ENCODE measurements around the gene TMPRSS2.

Gene TMPRSS2

DNA sequence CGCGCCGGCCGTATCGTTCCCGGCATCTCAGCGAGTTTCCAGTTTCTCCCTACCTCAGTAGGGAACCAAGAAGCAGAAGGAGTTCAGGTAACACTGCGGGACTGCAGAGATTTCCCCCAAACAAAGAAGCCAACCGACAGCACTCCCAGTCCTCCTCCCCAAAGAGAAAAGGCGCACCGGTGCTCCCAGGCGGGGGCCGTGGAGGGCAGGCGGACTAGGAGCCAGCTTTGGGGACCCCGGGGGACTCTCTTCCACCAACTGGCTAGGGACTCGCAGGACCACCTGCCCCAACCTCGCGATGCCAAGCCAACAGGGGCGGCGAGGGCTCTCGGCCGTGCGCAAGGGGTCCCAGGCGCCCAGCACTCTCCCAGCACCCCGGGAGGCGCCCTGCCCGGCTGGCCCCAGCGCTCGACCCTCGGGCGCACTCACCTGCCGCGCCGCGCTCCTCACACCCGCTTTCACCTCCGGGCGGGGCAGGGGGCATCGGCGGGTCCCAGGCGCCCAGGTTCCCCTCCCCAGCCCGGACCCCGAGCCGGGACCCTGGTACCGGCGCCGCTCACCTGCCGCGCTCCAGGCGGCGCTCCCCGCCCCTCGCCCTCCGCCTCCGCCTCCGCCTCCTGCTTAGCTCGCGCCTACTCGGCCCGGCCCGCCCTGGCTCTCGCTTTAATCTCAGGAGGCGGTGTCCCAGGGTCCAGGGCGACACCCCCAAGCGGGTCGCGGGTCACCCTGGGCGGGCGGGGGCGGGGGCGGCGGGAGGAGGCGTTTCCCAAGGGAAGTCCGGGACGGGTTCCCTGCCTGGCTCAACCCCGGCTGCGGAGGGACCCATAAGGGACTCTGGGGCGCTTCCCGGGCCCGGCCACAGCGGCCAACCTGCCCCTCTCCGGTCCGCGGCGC is at the start of gene TMPRSS2:
Gene TMPRSS2, minus strand, starts transcription at position 638 of the 894 bp plus-strand sequence. CDS start 10,025 bp downstream, outside the sequence.
- DNase-seq: no peak

DNA sequence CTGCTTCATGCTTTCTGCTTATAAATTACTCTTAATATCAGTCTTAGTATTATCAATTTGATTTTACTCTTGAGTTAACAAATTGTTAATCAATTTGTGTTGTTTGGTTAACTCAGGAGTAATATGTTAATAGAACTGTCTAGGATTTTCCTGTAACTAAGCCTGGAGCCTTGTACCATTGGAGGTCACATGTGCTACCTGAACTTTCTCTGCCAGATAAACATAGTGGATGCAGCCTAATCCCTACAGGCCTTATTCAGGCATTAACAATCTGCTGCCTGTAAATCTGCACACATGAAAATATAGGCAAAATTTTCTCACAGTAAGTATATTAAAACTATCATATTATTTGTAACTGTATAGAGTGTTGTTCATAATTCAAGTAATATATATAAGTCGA is 47.1 kb upstream of the TMPRSS2 start:
- DNase-seq: no peak

DNA sequence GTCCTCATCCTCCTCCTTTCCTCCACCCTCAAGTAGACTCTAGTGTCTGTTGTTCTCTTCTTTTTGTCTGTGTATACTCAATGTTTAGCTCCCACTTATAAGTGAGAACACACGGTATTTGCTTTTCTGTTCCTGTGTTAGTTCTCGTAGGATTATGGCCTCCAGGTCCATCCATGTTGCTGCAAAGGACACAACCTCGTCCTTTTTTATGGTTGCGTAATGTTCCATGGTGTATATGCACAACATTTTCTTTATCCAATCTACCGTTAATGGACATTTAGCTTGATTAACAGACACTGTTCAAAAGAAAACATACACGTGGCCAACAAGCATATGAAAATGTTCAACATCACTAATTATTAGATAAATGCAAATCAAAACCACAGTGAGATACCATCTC is 44.3 kb upstream of the TMPRSS2 start:
- no peak for DNase-seq

DNA sequence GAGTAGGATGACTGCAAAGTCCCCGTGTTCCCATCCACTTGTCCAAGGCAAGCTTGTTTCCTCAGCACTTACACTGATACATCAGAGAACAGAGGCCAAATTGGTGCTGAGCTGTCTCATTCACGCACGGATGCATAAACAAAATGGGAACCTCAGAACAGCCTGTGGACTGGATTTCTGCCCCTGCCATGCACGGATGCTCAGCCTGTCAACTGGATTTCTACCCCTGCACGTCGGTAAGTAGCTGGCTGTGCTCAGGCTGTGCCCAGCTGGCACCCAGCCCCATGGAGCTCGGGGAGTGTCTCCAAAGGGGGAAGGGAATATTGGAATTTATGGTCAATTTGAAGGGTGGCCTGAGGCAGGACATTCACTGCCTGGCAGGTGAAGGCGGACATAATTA is 40.8 kb upstream of the TMPRSS2 start:
- no peak for DNase-seq

DNA sequence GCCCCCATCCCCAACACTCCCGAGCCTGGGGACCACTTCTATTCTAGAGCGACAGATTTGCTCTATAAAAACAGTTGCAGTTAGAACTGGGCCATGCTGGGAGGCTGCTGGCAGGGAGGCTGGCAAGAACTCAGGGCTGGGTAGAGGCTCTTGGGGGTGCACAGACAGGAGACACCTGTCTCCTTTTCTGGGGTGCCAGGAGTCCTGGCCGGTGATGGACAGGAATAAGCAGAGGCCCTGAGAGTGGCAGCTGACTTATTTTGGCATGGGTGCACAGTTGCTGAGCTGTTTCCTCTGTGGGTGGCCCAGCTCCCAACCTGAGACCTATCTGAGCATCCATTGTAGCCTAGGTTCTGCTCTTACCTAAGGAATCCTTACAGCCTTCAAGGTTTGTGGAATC is 39.2 kb upstream of the TMPRSS2 start:
- DNase-seq: no peak

DNA sequence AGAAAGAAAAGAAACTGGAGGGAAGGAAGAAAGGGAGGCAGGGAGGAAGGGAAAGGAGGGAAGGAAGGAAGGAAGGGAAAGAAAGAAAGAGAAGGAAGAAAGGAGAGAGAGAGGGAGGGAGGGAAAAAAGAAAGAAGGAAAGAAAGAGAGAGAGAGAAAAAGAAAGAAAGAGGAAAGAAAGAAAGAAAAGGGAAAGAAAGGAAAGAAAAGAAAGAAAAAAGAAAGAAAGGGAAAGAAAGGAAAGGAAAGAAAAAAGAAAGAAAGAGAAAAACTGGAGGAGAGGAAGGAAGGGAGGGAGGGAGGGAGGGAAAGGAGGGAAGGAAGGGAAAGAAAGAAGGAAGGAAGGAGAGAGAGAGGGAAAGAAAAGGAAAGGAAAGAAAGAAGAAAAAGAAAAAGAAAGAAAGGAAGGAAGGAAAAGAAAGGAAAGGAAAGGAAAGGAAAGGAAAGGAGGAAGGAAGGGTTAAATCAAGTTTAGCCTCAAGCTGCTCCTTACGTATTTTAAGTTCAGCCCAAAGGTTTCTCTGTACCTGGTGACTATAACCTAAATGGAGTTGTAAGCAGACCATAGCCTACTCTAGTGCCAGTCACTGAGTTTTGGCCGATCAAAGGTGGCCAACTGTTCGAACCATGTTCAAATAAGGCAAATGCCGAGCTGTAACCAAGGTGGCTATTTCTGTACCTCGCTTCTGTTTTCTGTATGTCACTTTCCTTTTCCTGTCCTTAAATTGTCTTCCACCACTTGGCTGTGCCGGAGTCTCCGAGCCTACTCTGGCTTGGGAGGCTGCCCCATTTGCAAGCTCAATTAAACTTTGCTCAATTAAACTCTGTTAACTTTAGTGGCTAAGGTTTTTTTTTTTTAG is 37.8 kb upstream of the TMPRSS2 start:
- DNase-seq: no peak

DNA sequence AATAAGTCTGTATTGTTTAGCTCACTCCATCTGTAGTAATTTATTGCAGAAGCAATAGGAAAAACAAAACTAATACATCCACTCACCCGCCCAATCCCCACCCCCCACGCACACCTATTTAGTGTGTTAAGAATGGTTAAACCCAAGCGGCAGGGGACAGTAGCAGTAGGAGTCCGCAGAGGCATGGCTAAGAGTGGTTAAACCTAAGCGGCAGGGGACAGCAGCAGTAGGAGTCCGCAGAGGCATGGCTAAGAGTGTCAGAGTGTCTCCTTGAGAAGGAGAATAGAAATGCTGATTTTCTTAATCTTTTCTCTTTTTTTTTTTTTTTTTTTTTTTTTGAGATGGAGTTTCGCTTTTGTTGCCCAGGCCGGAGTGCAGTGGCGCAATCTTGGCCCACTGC is 34.8 kb upstream of the TMPRSS2 start:
- DNase-seq: no peak

DNA sequence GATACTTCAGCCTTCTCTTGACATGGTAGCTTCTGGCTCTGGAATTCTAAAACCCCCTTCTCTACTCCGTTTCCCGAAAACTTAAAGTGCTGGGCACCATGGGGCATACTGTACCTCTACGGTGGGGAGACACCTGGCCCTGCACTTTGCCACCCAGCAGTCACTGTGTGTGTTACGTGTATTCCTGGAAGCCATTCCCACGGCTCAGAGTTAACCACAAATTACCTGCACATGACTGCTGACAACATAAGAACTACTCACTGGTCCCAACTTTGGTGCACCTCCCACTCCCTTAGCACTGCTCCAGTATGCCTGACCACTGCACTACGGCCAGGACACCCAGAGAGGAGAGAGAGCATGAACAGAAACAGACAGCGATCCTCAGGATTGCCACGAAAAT is 29.4 kb upstream of the TMPRSS2 start:
- DNase-seq: no peak

DNA sequence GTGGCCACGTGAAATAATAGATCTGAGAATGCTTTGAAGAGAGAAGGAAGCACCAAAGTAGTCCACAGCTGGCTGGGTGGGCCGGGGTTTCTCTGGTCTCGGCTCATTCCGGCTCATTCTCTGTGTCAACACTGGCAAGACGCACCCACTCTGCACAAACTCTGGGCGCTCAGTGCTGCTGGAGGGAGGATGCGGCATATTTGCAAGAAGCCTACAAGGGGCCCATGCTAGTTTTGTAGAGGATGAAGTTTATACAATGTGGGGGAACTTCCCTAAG is 28.8 kb upstream of the TMPRSS2 start:
- no peak for DNase-seq

DNA sequence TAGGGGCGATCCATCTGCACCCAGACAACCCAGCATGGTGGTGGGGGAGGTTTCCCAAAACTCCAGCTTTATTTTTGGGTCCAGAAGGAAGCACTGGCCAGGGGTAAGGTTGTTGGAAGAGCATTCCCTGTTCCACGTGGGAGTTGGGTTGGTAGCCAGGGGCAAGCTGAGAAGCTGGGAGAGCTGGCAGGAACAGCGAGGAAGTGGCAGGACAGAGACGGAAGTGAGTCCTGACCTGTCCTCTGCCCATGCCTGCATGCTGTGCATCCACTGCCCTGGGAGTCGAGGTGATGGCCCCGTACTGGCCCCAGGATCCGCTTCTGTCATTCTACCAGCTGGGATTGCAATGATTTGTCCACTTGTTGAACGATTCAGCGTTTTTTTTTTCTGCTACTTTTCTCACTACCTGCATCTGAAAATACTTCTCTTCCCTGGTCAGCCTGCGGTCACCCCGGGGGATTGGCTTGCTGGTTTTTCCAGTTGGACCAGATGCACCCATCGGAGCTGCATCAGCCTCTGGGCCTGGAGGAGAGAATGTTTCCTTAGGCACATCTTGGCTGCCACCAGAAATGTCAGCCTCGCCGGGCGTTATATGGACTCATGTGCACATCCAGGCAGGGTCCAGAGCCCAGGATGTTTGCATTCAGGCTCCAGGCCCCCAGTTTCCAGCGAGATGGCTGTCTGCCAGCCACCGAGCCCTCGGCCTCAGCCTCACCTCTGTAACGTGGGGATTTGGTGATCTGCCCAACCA is 28.3 kb upstream of the TMPRSS2 start:
- DNase-seq: no peak

DNA sequence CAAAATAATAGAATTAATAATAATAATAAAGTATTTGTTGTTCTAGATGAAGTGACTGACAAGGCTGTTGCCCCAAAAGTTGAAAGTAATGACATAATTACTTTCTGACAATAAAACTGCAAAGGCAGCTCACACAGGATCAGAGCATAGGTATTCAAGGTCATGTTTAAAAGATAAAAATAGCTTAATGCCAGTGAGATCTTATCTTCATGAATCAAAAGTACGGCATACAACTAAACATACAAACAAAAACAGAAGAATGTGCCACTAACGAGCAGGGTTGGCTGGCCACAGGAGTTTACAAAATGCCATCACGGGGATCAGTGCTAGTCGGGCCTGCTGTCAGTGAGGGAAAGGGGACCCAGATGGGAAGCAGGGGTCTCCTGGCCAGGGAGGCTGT is 22.4 kb upstream of the TMPRSS2 start:
- no peak for DNase-seq

DNA sequence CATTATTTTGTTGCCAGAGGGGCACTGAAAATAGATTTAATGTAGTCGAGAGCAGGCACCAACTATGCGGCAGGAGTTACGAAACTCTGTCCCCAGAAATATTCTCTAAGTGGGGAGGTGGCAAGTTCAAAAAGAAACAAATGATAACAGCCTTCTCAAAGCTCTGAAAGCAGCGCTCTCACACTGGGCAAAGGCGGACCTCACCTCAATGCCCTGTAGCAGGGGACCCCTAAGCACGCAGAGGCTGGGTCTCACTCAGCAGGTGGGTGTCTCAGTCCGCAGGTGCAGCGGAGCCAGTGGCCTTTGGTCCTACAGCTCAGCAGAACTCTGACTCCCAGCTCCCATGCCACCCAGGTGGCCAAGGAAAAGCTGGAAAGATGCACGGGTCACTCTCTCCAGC is 21.8 kb upstream of the TMPRSS2 start:
- no peak for DNase-seq

DNA sequence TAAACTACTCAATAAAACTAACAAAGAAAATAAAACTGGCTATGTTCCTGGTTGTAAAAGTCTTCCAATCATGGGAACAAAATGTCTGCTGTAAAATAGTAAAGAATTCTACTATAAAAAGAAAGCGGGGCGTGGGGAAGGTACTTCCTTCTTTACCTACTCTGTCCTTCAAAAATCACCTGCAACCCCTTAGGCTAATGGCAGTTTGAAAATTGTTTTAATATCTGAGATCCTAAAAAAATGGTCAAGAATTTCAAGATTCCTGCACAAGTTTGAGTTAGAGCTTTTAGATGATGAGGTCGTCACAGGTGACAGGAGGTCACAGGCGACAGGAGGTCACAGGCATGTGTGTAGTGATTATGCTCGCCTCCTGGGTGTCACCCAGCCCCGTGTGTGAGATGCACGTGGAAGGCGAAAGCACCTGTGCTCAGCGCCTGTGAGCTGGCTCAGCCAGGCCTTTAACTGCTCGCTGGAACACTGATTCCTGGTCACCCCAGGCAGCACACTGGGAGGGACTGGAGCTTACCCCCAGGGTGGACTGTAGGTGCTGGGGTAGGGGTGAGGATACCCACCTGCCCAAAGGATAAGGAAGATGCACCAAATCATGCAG is 18.6 kb upstream of the TMPRSS2 start:
- no peak for DNase-seq

DNA sequence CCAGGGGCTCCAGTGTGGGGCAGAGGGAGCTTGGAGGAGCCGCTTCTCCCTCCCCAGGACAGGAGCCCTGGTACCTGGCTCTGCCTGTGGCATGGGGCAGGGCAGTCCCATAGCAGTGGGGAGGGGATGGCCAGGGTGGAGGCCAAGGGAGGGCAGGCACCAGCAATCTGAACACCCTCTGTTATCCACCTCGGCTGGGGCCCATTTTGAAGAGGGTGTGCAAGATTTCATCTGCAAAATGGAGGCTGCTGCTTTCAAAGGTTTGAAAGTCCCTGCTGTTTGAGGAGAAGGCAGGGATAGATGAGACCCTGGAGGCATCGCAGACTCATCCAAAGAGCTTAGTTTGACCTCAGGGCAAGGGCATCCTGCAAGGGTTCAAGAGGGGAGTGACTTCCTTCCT is 15.2 kb upstream of the TMPRSS2 start:
- no peak for DNase-seq

DNA sequence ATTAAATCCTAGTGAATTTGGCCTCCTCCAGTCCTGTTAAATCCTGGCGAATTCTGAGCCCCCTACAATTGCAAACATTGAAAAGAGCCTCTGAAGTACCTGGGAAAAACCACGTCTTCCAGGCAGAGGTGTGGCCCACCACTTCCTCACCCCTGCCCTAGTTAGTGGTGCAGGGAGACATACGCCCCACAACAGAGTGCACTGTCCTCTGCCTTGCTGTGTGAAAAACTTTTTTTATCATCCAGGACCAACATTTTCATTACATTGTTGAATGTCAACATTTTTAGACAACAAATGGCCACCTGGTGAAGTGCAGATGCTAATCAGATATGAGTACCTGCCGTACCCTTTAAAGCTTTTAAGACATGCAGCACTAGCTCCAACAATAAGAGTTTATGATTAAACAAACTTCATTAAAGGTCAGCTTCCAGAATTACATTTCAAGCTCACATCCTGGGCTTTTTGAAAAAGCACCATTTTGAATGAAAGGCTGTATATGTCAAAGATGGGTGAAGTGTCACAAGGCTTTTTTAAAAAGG is 13.6 kb upstream of the TMPRSS2 start:
- no peak for DNase-seq

DNA sequence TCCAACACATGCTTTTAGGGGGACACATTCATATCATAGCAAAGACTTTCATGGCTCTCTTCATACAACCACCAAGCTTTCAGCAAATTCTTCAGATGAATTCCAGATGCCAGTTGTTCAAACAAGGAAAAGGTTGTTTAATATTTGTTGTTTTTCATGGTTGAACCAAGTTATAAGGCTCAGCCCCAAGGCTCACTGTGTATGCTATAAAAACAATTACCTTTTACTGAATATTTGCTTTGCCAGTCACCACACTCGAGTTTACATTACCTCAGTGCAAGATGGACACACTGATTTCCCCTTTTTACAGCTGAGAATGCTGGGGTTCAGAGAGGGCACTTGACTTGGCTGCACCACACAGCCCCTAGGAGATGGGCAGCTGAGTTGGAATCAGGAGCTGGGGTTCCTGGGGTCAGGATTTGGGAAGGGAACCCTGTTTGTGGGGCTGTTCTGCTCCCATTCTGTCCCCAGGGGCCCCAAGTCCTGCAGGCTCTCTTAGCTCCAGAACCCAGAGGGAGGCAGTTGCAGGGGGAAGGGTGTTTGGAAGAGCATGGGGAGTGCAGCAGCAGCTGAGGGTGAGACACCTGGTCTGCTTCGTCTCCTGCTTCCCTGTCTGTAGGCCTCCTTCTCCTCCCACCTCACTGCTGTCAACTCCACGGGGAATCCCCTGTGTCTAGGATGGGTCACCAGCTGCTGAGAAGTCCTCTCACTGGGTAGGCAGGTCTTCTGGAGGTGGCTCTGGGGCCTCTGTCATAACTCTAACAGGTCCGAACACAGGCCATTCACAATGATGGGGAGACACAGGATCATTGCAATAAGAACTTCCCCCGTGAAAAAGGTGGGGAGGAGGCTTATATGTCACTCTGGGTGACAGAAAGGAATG is 12.8 kb upstream of the TMPRSS2 start:
- no peak for DNase-seq

DNA sequence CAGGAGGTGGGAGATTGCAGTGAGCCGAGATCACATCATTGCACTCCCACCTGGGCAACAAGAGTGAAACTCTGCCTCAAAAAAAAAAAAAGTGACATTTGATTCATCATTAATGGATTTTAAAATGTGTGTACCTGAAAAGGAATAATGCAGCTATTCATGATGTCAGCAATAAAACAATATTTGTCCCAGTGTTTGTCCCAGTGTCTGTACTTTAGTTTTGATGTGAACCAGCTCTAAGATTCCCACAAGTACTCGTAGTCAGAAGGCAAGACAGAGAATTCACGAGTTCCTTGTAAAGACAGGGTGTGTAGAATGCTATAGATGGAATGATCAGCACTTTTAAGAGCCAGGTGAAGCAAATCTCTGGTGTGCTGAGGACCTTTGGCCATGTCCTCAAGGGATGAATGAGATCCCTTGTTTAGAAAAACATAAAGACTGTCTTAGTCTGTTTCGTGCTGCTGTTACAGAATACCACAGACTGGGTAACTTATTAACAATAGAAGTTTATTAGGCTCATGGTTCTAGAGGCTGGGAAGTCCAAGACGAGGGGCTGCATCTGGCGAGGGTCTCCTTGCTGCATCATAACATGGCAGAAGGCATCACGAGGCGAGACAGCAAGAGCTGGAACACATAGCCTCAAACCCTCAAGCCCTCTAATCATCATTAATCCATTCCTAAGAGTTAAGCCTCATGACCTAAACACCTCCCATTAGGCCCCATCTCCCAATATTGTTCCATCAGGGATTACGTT is 12.0 kb upstream of the TMPRSS2 start:
- DNase-seq: no peak

DNA sequence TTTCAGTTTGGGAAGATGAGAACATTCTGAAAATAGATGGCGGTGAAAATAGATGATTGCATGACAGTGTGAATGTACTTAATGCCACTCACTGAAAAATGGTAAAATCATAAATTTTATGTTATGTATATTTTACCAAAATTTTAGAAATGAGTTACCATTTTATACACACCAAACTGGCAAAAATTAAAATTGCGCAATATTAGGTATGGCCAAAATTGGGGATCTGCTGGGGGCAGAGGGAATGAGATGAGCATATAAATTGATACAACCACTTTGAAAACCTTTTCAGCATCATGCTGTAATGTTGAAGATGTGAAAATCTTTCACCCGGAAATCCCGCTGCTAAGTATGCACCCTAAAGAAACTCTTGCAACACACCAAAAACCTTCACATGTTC is 10.8 kb upstream of the TMPRSS2 start:
- DNase-seq: no peak

DNA sequence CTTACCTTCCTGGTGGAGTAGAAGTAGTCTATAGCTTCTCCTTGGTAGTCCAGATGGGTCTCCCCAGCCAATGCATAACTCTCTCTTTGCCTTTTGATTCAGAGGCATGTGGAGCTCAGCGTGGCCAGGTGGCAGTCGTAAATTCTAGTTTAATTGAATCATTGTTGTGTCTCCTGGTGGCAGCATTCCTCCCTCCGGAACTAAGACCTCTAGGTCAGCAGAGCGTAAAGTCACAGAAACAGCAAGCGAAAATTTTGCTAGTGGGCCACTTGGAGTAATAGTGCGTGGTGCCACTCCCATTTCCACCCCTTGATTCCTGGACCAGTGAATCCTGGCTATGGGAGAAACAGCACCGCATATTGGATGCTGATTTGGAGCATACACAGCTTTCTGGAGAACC is 3.9 kb upstream of the TMPRSS2 start:
- no peak for DNase-seq

DNA sequence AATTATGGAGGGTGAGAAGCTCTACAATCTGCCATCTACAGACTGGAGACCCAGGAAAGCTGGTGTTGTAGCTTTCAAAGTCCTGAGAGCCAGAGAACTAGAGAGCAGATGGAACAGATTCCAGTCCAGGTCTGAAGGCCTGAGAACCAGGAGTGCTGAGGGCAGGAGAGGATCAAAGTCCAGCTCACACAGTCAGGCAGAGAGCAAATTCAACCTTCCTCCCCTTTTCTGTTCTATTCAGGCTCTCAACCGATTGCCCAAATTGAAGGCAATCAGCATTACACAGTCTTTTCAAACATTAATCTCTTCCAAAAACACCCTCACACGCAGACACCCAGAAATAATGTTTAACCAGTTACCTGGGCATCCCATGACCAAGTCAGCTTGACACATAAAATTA is 2.5 kb upstream of the TMPRSS2 start:
- DNase-seq: no peak

DNA sequence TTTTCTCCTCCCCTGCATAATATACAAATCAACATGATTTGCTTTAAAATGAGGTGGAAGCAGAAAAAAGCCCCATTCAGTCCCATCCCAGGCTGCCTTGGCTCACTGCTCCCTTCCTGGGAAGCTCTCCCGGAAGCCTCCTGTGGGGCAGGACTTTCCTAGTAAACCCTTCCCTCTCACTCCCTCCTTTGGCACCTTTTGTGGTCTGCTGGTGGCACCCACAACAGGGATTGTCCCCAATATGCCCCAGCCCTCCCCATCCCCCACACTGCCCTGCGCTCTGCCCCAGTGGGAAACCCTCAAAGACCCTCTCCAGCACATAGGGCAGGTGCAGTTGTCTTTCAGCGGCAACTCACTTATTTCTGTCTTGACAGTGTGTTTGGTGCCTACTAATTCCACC is 1.8 kb upstream of the TMPRSS2 start:
- DNase-seq: no peak

All from NCI-H226 (cell line).